BE2C (cell line): ENCODE data around the gene TM9SF1.

Source experiments
- DNase-seq: peaks from one replicate; pipeline ENCODE4 v3.0.0-alpha.2; 2020
- H3K27me3 ChIP-seq: fragments of 250-450 bp; sonication (Bioruptor Pico); 2 replicates; pipeline ENCODE4 v1.5.1; 2020; ENCODE audit warnings: mild to moderate bottlenecking
- H3K36me3 ChIP-seq: fragments of 250-450 bp; sonication (Bioruptor Pico); 2 replicates; pipeline ENCODE4 v1.5.1; 2020; ENCODE audit warnings: mild to moderate bottlenecking
- H3K4me1 ChIP-seq: fragments of 250-450 bp; sonication (Bioruptor Pico); 2 replicates; pipeline ENCODE4 v1.5.1; 2020
- H3K4me3 ChIP-seq: 2 replicates; pipeline ENCODE4 v1.5.1; 2011; ENCODE audit warnings: low read depth, low read length
- H3K9me3 ChIP-seq: fragments of 250-450 bp; sonication (Bioruptor Pico); 2 replicates; pipeline ENCODE4 v1.5.1; 2020
- TF ChIP-seq, protein P1 (sequence below): IDR thresholded peaks from 2 replicates; pipeline ENCODE4 v1.5.1; 2012; ENCODE audit warnings: mild to moderate bottlenecking, low read depth, low read length

The TM9SF1 gene

DNA sequence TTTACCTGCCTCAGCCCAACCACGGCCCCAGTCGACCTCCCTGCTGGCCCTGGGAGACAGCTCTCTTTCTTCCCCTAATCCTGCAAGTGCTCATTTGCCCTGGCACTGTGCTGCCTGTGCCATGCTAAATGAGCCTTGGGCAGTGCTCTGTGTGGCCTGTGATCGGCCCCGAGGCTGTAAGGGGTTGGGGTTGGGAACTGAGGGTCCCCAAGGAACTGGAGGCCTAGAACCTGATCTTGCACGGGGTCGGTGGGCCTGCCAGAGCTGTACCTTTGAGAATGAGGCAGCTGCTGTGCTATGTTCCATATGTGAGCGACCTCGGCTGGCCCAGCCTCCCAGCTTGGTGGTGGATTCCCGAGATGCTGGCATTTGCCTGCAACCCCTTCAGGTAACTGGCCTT is 45.2 kb downstream of the TM9SF1 start:
- no peaks in the 10 kb centered on the region for H3K9me3 ChIP-seq
- TF ChIP-seq, protein P1, sequence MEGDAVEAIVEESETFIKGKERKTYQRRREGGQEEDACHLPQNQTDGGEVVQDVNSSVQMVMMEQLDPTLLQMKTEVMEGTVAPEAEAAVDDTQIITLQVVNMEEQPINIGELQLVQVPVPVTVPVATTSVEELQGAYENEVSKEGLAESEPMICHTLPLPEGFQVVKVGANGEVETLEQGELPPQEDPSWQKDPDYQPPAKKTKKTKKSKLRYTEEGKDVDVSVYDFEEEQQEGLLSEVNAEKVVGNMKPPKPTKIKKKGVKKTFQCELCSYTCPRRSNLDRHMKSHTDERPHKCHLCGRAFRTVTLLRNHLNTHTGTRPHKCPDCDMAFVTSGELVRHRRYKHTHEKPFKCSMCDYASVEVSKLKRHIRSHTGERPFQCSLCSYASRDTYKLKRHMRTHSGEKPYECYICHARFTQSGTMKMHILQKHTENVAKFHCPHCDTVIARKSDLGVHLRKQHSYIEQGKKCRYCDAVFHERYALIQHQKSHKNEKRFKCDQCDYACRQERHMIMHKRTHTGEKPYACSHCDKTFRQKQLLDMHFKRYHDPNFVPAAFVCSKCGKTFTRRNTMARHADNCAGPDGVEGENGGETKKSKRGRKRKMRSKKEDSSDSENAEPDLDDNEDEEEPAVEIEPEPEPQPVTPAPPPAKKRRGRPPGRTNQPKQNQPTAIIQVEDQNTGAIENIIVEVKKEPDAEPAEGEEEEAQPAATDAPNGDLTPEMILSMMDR, result no peak
- H3K4me1 ChIP-seq, result no peaks in the 10 kb centered on the region
- peaks cover 47% of the 10 kb centered on the region for H3K36me3 ChIP-seq
- H3K4me3 ChIP-seq, result no peak overlapping the region
- H3K27me3 ChIP-seq, result no peaks in the 10 kb centered on the region
- DNase-seq, result no peak

DNA sequence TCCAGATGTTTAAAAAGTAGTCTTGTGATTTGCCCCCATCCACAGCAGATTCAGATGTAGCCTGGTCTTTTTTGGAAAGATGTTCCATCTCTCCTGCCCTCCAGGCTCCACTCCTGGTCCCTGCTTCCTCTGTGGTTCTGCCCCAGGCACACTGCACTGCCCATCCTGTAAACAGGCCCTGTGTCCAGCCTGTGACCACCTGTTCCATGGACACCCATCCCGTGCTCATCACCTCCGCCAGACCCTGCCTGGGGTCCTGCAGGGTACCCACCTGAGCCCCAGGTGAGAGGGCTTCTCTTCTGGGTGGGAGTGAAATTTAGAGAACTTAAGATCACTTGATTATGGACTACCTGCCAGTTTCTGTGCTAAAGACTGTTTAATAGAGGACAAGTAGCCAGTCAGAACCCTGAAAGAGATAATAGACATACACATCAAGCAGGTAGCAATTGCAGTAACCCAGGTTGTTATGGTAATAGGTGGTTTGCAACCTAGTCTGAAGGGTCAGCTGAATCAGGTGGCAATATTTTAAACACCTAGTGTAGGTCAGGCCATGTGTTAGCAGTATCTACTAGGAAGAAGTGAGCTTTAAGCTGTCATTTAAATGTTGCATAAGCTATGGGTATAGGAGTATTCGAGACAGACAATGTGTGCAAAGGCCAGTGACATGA is 45.8 kb downstream of the TM9SF1 start:
- Histone ChIP-seq H3K36me3 (peaks cover 40% of the 10 kb centered on the region), H3K4me1 (no peaks in the 10 kb centered on the region), H3K4me3 (no peak overlapping the region), H3K9me3 (no peaks in the 10 kb centered on the region), H3K27me3 (no peaks in the 10 kb centered on the region)
- DNase-seq, result no peak
- TF ChIP-seq, protein P1, result no peak

DNA sequence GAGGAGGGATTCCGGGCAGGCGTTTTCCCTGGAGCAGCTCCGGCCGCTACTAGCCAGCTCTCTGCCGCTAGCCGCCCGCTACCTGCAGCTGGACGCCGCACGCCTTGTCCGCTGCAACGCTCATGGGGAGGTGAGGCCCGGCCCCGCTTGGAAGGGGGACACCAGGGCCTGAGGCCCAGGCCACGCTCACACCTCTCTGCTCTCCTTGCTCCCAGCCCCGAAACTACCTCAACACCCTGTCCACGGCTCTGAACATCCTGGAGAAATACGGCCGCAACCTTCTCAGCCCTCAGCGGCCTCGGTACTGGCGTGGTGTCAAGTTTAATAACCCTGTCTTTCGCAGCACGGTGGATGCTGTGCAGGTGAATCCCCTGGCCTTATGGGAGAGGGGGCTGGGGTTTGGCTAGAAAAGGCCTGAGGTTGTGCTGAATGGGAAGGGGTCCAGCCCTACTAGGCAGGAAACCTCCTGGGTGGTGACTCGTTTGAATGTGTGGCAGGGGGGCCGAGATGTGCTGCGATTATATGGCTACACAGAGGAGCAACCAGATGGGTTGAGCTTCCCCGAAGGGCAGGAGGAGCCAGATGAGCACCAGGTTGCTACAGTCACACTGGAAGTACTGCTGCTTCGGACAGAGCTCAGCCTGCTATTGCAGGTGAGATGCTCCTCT is 47.3 kb downstream of the TM9SF1 start:
- Histone ChIP-seq H3K27me3 (no peaks in the 10 kb centered on the region), H3K4me1 (no peaks in the 10 kb centered on the region), H3K36me3 (peaks cover 34% of the 10 kb centered on the region), H3K9me3 (no peaks in the 10 kb centered on the region), H3K4me3 (peak overlapping the region; percentile 82)
- TF ChIP-seq, protein P1, result no peak
- no peak for DNase-seq

DNA sequence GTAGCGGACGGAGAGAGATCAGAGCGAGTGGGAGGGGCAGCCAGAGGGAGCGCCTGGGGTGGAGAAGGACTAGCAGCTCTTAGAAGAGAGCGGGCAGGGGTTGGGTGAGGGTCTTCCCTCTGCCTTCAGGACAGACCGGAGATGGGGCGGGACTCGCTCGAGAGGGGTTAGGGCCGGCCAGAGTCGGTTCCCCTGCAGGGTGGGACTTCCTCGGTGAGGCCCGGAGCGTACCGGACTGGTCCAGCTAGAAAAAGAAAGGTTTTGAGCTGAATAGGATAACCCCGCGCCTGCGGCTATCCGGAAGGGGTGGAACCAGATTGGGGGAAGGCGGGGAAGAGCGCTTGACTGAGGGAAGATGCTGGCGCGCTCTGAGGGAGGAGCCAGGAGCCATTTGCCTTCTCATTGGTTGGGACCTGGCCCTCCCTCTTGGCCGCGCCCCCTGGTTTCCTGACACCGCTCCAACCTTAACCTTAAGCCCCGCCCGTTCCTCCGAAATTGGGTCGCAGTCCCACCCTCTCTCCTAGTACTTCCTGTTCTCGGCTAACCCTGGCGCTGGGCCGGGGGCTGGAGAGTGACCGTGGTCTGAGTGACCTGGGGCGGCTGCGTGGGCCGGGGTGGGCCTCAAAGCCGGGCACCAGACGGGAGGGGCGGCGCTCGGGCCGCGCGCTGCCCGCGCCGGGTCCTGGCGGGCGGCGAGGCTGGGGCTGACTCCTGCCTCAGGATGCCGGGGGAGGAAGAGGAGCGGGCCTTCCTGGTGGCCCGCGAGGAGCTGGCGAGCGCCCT is 48.1 kb downstream of the TM9SF1 start, which contains the start of gene RNF31:
RNF31 (plus strand) TSS at position 521 of the 783 bp plus-strand sequence; CDS start at position 722, 201 bp downstream.
- H3K4me1 ChIP-seq, result no peaks in the 10 kb centered on the region
- H3K9me3 ChIP-seq, result no peaks in the 10 kb centered on the region
- TF ChIP-seq, protein P1, result no peak
- no peaks in the 10 kb centered on the region for H3K27me3 ChIP-seq
- peak; percentile 98 for DNase-seq
- H3K36me3 ChIP-seq, result peaks cover 28% of the 10 kb centered on the region
- peak within 1 kb of the TSS; percentile 90 for H3K4me3 ChIP-seq

DNA sequence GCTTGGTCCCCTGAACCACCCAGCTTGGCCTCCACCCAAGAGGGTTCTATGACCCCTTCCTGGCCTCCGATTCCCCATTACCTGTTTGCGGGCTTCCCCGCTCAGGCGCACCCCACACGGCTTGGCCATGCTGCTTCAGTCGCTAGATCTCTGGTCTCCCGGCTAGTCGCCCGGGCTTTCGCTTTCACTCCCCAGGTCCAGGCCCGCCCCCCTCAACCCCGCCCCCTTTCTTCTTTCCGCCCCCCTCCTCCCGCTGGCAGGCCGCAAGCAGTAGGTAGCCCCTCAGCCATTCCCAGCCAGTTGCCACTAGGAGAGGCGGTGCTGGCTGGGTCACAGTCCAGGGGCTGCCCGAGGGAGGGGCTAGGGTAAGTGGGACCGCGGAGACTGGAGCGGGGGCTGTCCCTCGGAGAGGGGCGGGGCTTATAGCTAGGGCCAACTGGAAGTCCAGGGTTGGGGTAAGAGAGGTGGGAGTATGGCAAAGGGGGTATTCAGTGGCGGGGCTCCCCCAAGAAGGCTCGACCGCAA is 48.7 kb downstream of the TM9SF1 start, which contains the start of gene PSME2:
PSME2 (minus strand) TSS at position 158 of the 525 bp plus-strand sequence; CDS start at position 129, 29 bp downstream.
- no peaks in the 10 kb centered on the region for H3K4me1 ChIP-seq
- TF ChIP-seq, protein P1, result no peak

More for the DNA sequence above, 48.7 kb downstream of the TM9SF1 start, which contains the start of gene PSME2:
- Histone ChIP-seq H3K4me3 (peak within 1 kb of the TSS; percentile 90), H3K36me3 (peaks cover 23% of the 10 kb centered on the region), H3K9me3 (no peaks in the 10 kb centered on the region), H3K27me3 (no peaks in the 10 kb centered on the region)
- DNase-seq, result peak; percentile 99
